GM10266 (cell line): ENCODE data around the gene KIAA1328.

Source experiments
- DNase-seq: peaks from one replicate; pipeline ENCODE4 v3.0.0; 2012; ENCODE audit errors: extremely low spot score
- CTCF ChIP-seq: IDR thresholded peaks from 2 replicates; pipeline ENCODE4 v1.5.1; 2012; ENCODE audit warnings: mild to moderate bottlenecking, low read depth; ENCODE audit not compliant: control insufficient read depth, insufficient read depth; ENCODE audit errors: missing control alignments

The KIAA1328 gene

DNA sequence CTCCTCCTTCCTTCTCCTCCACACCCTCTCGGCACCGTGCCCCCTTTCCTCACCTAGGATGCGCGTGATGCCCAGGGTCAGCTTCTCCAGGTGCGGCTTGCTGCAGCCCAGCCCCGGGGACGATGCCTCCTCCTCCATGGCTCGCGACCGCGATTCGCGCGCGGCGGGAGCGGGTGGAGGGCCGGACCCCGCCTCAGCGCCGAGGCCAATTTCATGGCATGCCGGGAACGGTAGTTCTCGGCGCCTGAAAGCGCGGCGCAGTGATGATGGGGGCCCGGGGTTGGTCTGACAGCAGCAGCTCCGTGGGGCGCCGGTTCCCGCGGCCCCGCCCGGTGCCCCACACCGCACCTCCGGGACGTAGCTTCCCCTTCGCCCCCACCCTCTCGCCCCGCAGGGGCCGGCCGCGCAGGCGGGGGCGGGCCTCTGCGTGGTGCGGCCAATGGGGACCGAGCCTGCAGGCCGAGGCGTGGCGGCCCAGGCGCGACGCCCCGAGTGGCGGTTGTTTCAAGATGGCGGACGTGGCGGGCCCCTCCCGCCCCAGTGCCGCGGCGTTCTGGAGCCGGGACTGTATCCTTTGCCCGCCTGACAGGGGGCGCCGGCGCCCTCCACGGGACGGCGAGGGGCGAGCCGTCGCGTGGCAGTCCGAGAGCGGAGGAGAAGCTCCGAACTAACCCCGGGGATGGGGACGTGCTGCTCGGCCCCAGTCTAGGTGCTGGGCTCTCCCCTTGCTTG is at the start of gene KIAA1328, which contains the start of gene TPGS2:
TSS of gene KIAA1328 (plus strand) at position 498 of the 732 bp plus-strand sequence. CDS start at position 510, 12 bp downstream.
TSS of gene TPGS2 (minus strand) at position 373 of the 732 bp plus-strand sequence. CDS start at position 138, 235 bp downstream.
- peak; percentile 93 for DNase-seq
- peak; percentile 58 for TF ChIP-seq CTCF

DNA sequence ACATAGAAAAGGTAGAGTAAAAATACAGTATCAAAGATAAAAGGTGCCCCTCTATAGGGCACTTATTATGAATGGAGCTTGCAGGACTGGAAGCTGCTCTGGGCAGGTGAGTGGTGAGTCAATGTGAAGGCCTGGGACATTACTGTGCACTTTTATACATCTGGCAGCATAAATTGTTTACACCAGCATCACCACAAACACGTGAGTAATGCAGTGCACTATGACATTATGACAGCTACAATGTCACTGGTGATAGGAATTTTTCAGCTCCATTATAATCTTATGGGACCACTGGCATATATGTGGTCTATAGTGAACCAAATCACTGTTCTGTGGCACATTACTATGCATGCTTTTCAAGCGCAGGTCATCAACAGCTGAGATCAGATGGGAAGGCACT is 48.2 kb upstream of the KIAA1328 start:
- DNase-seq, result no peak
- TF ChIP-seq CTCF, result no peak

DNA sequence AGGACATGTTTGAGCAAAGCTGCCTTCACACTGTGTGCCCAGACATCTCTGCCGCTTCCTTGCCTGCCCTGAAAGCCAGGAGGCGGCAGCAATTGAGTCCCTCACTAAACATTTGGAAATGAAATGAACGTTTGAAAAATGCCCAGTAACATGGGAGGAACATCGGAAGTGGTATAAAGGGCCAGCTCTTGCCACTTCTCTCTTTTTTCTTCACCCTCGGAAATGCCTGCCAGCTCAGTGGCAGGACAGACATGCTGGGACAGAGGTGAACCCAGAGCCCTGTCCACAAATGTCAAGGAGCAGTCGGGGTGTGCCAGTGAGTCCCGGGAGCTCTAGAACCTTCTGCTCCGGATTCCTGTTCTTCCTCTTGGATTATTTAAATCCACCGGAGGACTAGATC is 46.2 kb upstream of the KIAA1328 start:
- TF ChIP-seq CTCF, result no peak

GRCh38 chr18:36783792-36784191 is 45.1 kb upstream of the KIAA1328 start:
- TF ChIP-seq CTCF, result no peak
- no peak for DNase-seq

More for the DNA sequence above, 46.2 kb upstream of the KIAA1328 start:
- no peak for DNase-seq

DNA sequence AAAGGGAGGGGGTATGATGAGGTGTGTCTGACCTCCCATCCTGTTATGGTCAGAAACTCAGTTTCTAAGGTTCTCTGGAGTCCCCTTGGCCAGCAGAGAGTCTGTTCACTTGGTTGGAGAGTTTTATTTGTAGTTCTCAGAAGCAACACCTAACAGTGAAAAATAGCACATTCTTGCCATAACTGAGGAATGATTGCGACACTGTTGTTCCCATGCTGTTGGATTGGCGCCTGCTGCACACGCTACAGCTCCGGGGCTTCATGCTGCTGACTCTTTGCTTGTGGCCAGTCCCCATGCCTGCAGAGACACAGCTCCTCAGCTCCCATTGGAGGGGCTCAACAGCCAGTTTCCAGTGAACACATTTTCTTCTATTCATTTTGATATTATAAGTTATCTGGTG is 42.2 kb upstream of the KIAA1328 start:
- no peak for TF ChIP-seq CTCF
- no peak for DNase-seq

DNA sequence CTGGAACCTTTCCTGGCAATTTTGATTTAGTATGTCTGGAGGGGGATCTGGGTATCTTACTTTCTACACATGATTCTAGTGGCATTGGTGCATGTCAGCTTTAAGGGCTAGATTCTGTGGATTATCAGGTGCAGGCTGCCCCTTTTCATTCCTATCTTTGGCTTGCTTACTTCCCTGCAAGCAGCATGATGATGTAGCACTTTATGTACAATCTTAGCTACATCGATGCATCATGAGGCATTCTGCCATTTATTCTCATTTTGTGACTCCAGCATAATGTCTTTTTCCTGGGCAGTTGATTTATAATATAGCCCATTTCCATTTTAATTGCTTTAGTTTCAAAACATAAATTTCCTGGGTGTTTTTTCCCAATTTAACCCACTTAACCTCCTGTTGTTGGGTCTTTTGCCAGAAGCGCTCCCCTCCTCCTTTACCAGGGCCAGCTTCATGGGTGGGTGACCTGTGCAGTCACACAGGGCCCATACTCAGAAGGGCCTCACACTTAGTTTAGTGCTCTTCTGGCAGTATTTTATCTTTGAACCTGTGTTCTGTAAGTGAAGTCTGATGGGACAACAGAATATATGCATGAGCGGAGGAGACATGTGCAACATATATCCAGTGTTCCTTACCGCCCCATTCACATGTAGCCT is 36.2 kb upstream of the KIAA1328 start:
- TF ChIP-seq CTCF, result no peak
- DNase-seq, result no peak
